ENCODE data around the gene CACNA1C.

The CACNA1C gene

GRCh38 chr12:2429032-2429431, 376.2 kb downstream of the CACNA1C start:
- no peak for DNase-seq

GRCh38 chr12:2431810-2432209, 379.0 kb downstream of the CACNA1C start:
- DNase-seq: no peak

DNA sequence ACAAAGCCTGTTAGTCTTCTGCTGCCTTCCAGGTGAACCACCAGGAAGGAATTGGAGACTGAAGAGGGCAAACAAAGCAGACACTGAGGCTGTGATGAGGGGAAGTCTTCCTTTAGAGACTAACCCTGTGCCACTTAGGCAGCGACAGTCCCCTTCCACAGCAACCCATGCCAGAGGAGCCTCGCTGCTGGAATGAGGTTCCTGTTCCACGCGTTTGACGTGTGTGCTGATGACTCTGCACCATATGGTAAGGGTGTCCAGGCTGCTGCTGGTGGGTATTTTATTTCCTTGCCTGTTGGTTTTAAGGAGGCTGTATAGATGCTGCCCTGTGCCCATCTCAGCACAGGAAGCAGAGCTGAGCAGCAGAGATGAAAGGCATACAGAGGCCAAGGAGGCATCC, 380.1 kb downstream of the CACNA1C start:
- no peak for DNase-seq

GRCh38 chr12:2435511-2435910, 382.7 kb downstream of the CACNA1C start:
- DNase-seq: no peak

- DNase-seq: no peak
Observed at GRCh38 chr12:2439332-2440100, 386.7 kb downstream of the CACNA1C start.

- DNase-seq: no peak
Observed at GRCh38 chr12:2443776-2444175, 391.0 kb downstream of the CACNA1C start.

DNA sequence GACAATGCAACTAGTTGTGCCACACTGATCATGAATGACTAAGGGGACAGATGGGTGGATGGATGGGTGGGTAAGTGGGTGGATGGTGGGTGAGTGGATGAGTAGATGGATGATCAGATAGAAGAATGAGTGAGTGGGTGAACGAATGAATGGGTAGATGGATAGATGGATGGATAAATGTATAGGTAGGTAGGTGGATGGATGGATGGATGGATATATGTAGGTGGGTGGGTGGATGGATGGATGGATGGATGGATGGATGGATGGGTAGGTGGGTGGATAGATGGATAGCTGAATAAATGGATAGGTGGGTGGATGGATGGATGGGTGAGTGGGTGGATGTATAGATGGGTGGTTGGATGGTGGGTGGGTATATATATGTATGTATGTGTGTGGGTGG, 393.2 kb downstream of the CACNA1C start:
- DNase-seq: no peak

DNA sequence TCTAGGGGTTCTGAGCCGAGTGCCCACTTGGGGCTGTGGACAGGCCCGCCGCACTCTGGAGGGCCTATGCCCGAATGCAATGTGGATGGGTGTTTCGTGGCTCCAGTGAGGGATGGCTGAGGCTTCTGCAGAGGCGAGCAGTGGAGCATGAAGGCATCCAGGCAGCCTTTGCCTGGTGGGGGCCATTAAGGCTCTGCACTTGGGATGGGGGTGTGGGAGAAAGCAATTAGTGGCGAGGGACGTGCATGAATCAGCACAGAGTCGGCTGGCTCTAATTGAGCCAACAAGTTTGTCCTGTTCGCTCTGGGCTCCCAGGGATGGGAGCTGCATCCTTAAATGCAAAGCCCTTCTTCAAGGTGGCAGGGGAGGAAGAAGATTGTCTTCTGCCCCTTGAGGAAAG, 395.1 kb downstream of the CACNA1C start:
- DNase-seq: no peak

GRCh38 chr12:2449586-2449985, 396.8 kb downstream of the CACNA1C start:
- DNase-seq: no peak

DNA sequence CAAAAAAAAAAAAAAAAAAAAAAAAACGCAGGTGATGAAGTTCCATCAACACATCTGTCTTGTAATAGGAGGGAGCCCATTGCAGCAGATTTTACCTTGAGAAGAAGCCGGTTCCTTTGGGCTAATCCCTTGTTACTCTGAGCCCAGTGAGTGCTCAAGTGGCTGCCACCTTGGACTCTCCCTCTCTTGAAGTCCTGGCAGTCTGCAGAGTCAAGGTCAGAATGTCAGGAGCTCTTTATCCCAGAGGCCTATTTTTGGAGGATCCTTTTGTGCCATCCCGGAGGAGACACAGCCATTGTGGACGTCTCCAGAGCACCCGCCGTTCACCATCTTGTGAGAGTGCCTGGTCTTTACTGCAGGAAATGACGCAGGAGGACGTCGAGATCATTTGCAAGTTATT, 397.8 kb downstream of the CACNA1C start:
- no peak for DNase-seq

DNA sequence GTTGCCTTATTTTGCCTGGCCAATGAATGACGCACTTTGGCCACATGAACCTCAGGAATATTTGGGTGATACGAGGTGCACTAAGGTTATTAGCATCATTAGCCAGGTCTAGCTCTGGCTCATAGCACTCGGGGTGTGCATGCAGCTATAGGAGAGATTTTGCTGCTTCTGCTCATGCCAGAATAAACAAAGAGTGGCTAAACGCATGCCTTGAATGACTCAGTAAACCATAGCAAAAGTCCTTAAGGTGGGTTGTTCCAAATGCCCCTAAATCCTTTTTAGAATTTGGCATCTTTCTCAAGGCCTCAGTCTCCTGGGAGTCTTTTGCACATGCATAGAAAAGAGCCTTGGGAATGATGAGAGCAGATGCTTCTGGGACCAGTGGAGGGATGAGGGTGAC, 398.2 kb downstream of the CACNA1C start:
- DNase-seq: no peak

GRCh38 chr12:2451497-2451896, 398.7 kb downstream of the CACNA1C start:
- no peak for DNase-seq

DNA sequence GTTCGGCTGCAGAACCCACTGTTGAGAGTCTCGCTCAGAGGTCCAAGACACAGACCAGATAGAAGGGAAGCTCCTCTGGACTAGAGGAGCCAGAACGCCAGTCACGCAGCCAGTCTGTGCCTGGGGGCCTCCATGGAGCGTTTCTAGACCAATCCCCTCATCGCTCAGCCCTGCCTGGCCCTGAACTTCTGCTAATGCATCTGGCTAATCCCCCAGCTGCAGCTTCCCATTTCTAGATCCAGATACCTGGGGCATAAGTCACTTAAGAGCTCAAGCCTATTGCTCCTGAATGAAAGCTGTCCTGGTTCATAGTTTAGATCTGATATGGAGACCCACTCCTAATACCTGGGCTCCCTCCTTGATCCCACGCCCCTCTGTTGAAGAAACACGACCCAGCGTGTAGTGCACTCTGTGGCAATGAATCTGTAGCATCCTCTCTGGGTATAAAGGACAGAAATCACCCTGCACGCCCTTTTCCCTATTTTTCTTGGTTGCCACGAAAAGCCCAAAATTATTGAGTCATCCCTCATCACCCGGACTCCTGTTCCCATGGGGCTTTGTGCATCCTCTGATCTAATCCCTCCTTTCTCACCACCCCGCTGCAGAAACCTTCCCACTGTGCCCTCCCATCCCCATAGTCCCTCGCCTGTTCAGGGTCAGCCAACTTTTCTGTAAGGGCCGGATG, 400.4 kb downstream of the CACNA1C start:
- no peak for DNase-seq

- no peak for DNase-seq
Observed at GRCh38 chr12:2453761-2454090, 400.9 kb downstream of the CACNA1C start.

- DNase-seq: no peak
Observed at GRCh38 chr12:2454601-2455177, 401.9 kb downstream of the CACNA1C start.

DNA sequence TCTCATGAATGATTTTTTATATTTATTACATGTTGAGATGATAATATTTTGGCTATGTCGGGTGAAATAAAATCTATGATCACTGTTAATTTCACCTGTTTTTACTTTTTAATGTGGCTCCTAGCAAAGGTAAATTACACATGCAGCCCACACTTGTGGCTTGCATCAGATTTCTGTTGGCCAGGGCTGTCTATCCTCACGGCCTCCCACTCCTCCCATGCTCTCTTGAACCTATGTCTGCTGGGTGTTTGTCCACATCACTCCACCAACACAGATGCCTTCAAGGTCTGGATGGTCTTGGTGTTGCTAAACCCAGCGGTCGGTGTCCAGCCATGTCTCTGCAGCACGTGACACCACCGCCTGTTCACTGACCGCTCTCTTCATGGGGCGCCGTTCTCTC, 402.6 kb downstream of the CACNA1C start:
- no peak for DNase-seq

- no peak for DNase-seq
Observed at GRCh38 chr12:2456122-2456812, 403.5 kb downstream of the CACNA1C start.

GRCh38 chr12:2456813-2457186, 404.0 kb downstream of the CACNA1C start:
- no peak for DNase-seq

- DNase-seq: no peak
Observed at GRCh38 chr12:2457215-2457932, 404.6 kb downstream of the CACNA1C start.

GRCh38 chr12:2457933-2458414, 405.2 kb downstream of the CACNA1C start:
- DNase-seq: no peak

- no peak for DNase-seq
Observed at GRCh38 chr12:2460051-2460670, 407.4 kb downstream of the CACNA1C start.

GRCh38 chr12:2461046-2461445, 408.3 kb downstream of the CACNA1C start:
- DNase-seq: no peak

DNA sequence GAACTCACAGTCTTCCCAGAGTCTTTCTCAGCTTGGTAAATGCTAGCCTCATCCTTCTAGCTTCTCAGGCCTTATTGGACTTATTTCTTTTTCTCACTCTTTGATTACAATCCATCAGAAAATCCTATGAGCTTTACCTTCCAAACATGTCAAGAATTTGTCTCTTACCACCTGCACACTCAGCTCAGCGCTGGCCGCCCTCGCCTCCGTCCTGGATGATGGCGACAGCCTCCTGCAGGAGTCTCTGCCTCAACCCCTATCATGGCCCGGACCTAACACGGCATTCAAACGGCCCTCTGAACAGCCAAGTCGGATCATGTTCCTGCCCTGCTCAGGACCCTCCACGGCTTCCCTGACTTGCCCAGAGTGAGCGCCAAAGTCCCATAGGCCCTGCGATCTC, 408.9 kb downstream of the CACNA1C start:
- no peak for DNase-seq
